HG03064 (cell line): ENCODE results near the gene FTO.

Experiments used
- ATAC-seq: cut with Tn5 transposase; IDR thresholded peaks from one replicate; pipeline ENCODE4 v1.9.1; 2021; ENCODE audit warnings: low read depth; ENCODE audit not compliant: unreplicated experiment

The FTO gene

GRCh38 chr16:53775821-53776431 lies 72.0 kb downstream of the FTO start:
- no peak for ATAC-seq

GRCh38 chr16:53779186-53779585 lies 75.2 kb downstream of the FTO start:
- ATAC-seq, result no peak

- ATAC-seq, result no peak
These were observed 76.1 kb downstream of the FTO start for GRCh38 chr16:53780051-53780450.

GRCh38 chr16:53781023-53781605 lies 77.2 kb downstream of the FTO start:
- ATAC-seq, result no peak

GRCh38 chr16:53782148-53782547 lies 78.2 kb downstream of the FTO start:
- ATAC-seq, result no peak

GRCh38 chr16:53784291-53784690 lies 80.3 kb downstream of the FTO start:
- ATAC-seq, result no peak

- ATAC-seq, result no peak
These were observed 81.1 kb downstream of the FTO start for GRCh38 chr16:53785044-53785443.

GRCh38 chr16:53785916-53786315 lies 82.0 kb downstream of the FTO start:
- ATAC-seq, result no peak

- no peak for ATAC-seq
These were observed 83.5 kb downstream of the FTO start for GRCh38 chr16:53787423-53787822.

GRCh38 chr16:53789137-53789536 lies 85.2 kb downstream of the FTO start:
- ATAC-seq, result no peak

- no peak for ATAC-seq
These were observed 88.4 kb downstream of the FTO start for GRCh38 chr16:53792161-53792951.

GRCh38 chr16:53803451-53803850 lies 99.5 kb downstream of the FTO start:
- ATAC-seq, result no peak

GRCh38 chr16:53803998-53804397 lies 100.0 kb downstream of the FTO start:
- no peak for ATAC-seq

GRCh38 chr16:53804467-53804866 lies 100.5 kb downstream of the FTO start:
- no peak for ATAC-seq

GRCh38 chr16:53805113-53805512 lies 101.2 kb downstream of the FTO start:
- no peak for ATAC-seq

GRCh38 chr16:53805752-53806151 lies 101.8 kb downstream of the FTO start:
- ATAC-seq, result no peak

GRCh38 chr16:53809088-53809932 lies 105.4 kb downstream of the FTO start:
- ATAC-seq, result no peak

GRCh38 chr16:53812914-53813313 lies 109.0 kb downstream of the FTO start:
- ATAC-seq, result no peak

- no peak for ATAC-seq
These were observed 110.8 kb downstream of the FTO start for GRCh38 chr16:53814801-53815200.

GRCh38 chr16:53816211-53816836 lies 112.4 kb downstream of the FTO start:
- ATAC-seq, result no peak
